OCI-LY1 (cell line): ENCODE results near the gene SCIMP.
"Not testable (repeated sequence)": the region's sequence is repeated elsewhere in the genome, so short reads cannot be mapped to it uniquely, and the experiment has no call there.

ENCODE experiments used
- H2AFZ ChIP-seq: fragments of 200-600 bp; sonication (generic), shearing (Covaris generic); 2 replicates; pipeline ENCODE4 v1.6.0; 2014; ENCODE audit warnings: antibody characterized with exemption, mild to moderate bottlenecking, low read length
- H3F3A ChIP-seq: fragments of 200-600 bp; sonication (generic), shearing (Covaris generic); 2 replicates; pipeline ENCODE4 v1.6.0; 2014; ENCODE audit warnings: mild to moderate bottlenecking, antibody characterized with exemption, low read length, moderate library complexity; ENCODE audit not compliant: insufficient read depth
- H3K27ac ChIP-seq: fragments of 200-600 bp; sonication (generic); 2 replicates; pipeline ENCODE4 v1.5.1; 2014; ENCODE audit warnings: low read length, mixed run types, mild to moderate bottlenecking, low read depth; ENCODE audit not compliant: poor library complexity, severe bottlenecking
- H3K27me3 ChIP-seq: fragments of 200-600 bp; sonication (generic); 2 replicates; pipeline ENCODE4 v1.6.0; 2014; ENCODE audit warnings: antibody characterized with exemption, mild to moderate bottlenecking, low read length, moderate library complexity; ENCODE audit not compliant: insufficient read depth
- H3K36me3 ChIP-seq: fragments of 200-600 bp; sonication (generic); 2 replicates; pipeline ENCODE4 v1.6.1; 2014; ENCODE audit warnings: mild to moderate bottlenecking, antibody characterized with exemption, low read length, moderate library complexity, mixed read lengths; ENCODE audit not compliant: insufficient read depth
- H3K4me1 ChIP-seq: fragments of 200-600 bp; sonication (generic); 2 replicates; pipeline ENCODE4 v1.5.1; 2014; ENCODE audit warnings: mild to moderate bottlenecking, low read length, moderate library complexity; ENCODE audit not compliant: insufficient read depth, severe bottlenecking
- H3K4me2 ChIP-seq: fragments of 200-600 bp; sonication (generic), shearing (Covaris generic); 2 replicates; pipeline ENCODE4 v1.6.1; 2014; ENCODE audit warnings: low read length
- H3K4me3 ChIP-seq: fragments of 200-600 bp; sonication (generic); 2 replicates; pipeline ENCODE4 v1.5.1; 2014; ENCODE audit warnings: low read length, low read depth, mild to moderate bottlenecking, mixed read lengths; ENCODE audit not compliant: poor library complexity, severe bottlenecking
- H3K79me2 ChIP-seq: fragments of 200-600 bp; shearing (Covaris generic); 2 replicates; pipeline ENCODE4 v1.6.1; 2016; ENCODE audit warnings: mixed run types, low read length, mixed read lengths; ENCODE audit not compliant: insufficient read depth
- H3K9ac ChIP-seq: fragments of 200-600 bp; sonication (generic), shearing (Covaris generic); 2 replicates; pipeline ENCODE4 v1.6.1; 2014; ENCODE audit warnings: mild to moderate bottlenecking, low read length, mixed read lengths
- H3K9me2 ChIP-seq: fragments of 200-600 bp; sonication (generic), shearing (Covaris generic); 2 replicates; pipeline ENCODE4 v1.6.1; 2014; ENCODE audit warnings: low read depth, mild to moderate bottlenecking, low read length, mixed read lengths
- H3K9me3 ChIP-seq: fragments of 200-600 bp; shearing (Covaris generic); 2 replicates; pipeline ENCODE4 v1.6.1; 2014; ENCODE audit warnings: low read length, mixed read lengths
- H4K20me1 ChIP-seq: fragments of 200-600 bp; sonication (generic), shearing (Covaris generic); 2 replicates; pipeline ENCODE4 v1.6.0; 2016; ENCODE audit warnings: mild to moderate bottlenecking, low read length; ENCODE audit not compliant: insufficient read depth
- CTCF ChIP-seq: fragments of 200-600 bp; sonication (generic), shearing (Covaris generic); IDR thresholded peaks from 2 replicates; pipeline ENCODE4 v1.5.1; 2017; ENCODE audit warnings: mild to moderate bottlenecking, antibody characterized with exemption, low read length, moderate library complexity, mixed read lengths
- EZH2 ChIP-seq: fragments of 200-600 bp; sonication (generic), shearing (Covaris generic); IDR thresholded peaks from 2 replicates; pipeline ENCODE4 v1.8.0; 2017; ENCODE audit warnings: borderline replicate concordance, mixed run types, mild to moderate bottlenecking, antibody characterized with exemption, low read length, moderate library complexity, mixed read lengths

SCIMP gene

DNA sequence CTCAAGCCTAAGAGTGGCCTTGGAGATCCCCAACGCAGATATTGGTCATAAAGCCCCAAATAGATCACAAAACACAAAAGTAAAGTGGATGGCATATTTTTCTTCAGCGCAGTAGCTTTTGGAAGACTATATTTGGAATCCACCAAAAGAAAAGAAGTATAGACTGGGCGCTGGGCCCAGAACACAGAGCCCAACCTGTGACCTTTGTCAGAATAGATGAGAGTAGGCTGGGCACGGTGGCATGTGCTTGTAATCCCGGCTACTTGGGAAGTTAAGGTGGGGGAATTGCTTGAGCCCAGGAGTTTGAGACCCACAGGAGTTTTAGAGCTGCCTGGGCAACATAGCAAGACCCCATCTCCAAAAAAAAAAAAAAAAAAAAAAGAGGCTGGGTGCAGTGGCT lies 14.6 kb downstream of the SCIMP start:
- no peak overlapping the region for H3K9ac ChIP-seq
- H3K27me3 ChIP-seq, result no peaks in the 10 kb centered on the region
- no peaks in the 10 kb centered on the region for H3K36me3 ChIP-seq
- H3K9me3 ChIP-seq, result no peaks in the 10 kb centered on the region
- H3K9me2 ChIP-seq, result no peaks in the 10 kb centered on the region
- TF ChIP-seq EZH2 (no peak), CTCF (no peak)
- no peak overlapping the region for H3K4me2 ChIP-seq
- no peak overlapping the region for H3K4me3 ChIP-seq
- H2AFZ ChIP-seq, result no peak overlapping the region
- peak overlapping the region; percentile 24 for H3K27ac ChIP-seq
- no peaks in the 10 kb centered on the region for H4K20me1 ChIP-seq
- peaks cover 28% of the 10 kb centered on the region for H3K4me1 ChIP-seq
- H3K79me2 ChIP-seq, result no peaks in the 10 kb centered on the region
- H3F3A ChIP-seq, result 0 out of 2 replicates have a peak, but pooled peaks cover 6% of the 10 kb centered on the region

DNA sequence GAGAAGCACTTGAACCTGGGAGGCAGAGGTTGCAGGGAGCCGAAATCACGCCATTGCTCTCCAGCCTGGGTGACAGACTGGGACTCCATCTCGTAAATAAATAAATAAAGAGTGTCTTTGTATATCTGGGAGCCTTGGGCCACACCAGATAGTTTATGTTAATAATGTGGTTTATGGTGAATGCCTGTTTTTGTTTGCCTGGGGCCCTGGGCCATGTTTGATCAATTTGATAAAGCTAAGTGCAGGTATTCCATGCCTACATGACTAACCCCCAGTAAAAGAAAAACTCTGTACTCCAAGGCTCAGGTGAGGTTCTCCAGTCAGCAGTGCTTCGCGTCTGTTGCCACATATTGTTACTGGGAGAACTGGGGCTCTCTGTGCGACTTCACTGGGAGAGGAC lies 15.1 kb downstream of the SCIMP start:
- H3K9me3 ChIP-seq, result no peaks in the 10 kb centered on the region
- H3K4me1 ChIP-seq, result peaks cover 28% of the 10 kb centered on the region
- H3K9me2 ChIP-seq, result no peaks in the 10 kb centered on the region
- H3K9ac ChIP-seq, result no peak overlapping the region
- H3K79me2 ChIP-seq, result no peaks in the 10 kb centered on the region
- H3F3A ChIP-seq, result 0 out of 2 replicates have a peak, but pooled peaks cover 6% of the 10 kb centered on the region
- no peaks in the 10 kb centered on the region for H4K20me1 ChIP-seq
- no peak overlapping the region for H3K4me2 ChIP-seq
- H2AFZ ChIP-seq, result no peak overlapping the region
- peak overlapping the region; percentile 24 for H3K27ac ChIP-seq
- no peaks in the 10 kb centered on the region for H3K36me3 ChIP-seq
- no peak overlapping the region for H3K4me3 ChIP-seq
- TF ChIP-seq CTCF (no peak), EZH2 (no peak)
- H3K27me3 ChIP-seq, result no peaks in the 10 kb centered on the region

DNA sequence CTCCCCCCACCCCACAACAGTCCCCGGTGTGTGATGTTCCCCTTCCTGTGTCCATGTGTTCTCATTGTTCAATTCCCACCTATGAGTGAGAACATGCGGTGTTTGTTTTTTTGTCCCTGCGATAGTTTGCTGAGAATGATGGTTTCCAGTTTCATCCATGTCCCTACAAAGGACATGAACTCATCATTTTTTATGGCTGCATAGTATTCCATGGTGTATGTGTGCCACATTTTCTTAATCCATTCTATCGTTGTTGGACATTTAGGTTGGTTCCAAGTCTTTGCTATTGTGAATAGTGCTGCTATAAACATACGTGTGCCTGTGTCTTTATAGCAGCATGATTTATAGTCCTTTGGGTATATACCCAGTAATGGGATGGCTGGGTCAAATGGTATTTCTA lies 17.1 kb downstream of the SCIMP start:
- H3K4me1 ChIP-seq, result peaks cover 21% of the 10 kb centered on the region
- not testable (repeated sequence) for H2AFZ ChIP-seq, H3K9me3 ChIP-seq, H3K36me3 ChIP-seq, H3F3A ChIP-seq, H3K4me3 ChIP-seq, H3K27ac ChIP-seq, H3K9me2 ChIP-seq, H4K20me1 ChIP-seq, H3K27me3 ChIP-seq, H3K9ac ChIP-seq, H3K79me2 ChIP-seq, H3K4me2 ChIP-seq

DNA sequence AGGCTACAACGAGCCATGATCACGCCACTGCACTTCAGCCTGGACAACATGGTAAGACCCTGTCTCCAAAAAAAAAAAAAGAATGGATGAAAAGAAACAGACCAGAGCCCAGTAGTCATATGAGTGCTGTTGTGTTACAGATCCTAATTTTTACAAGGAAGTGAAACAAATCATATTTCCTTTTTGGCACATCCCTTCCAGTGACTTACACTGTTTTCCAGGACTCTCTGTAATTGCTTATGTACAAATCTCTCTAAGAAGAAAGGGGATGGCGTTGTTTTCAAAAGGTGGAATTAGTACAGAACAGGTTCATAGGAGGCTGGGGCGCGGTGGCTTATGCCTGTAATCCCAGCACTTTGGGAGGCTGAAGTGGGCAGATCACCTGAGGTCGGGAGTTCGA lies 23.2 kb downstream of the SCIMP start:
- Histone ChIP-seq H3K4me3 (no peak overlapping the region), H3K9ac (no peak overlapping the region), H3K79me2 (no peaks in the 10 kb centered on the region), H3K27me3 (no peaks in the 10 kb centered on the region), H2AFZ (no peak overlapping the region), H3K4me2 (no peak overlapping the region), H3K36me3 (no peaks in the 10 kb centered on the region), H3K27ac (peak overlapping the region; percentile 54), H3K9me2 (no peaks in the 10 kb centered on the region), H3K4me1 (peaks cover 28% of the 10 kb centered on the region), H3F3A (no peaks in the 10 kb centered on the region), H4K20me1 (no peaks in the 10 kb centered on the region), H3K9me3 (no peaks in the 10 kb centered on the region)
- TF ChIP-seq EZH2 (no peak), CTCF (no peak)
